Measurements from ENCODE around the gene REEP1. TPM values are rescaled to one million over a fixed set of nuclear protein-coding genes. Genes with fewer than 3 reads are reported as not detected.
"Not testable (repeated sequence)": the region's sequence is repeated elsewhere in the genome, so short reads cannot be mapped to it uniquely, and the experiment has no call there.

REEP1 gene
- total RNA-seq, 1 donor from 2014 or later, result 12.0 TPM

DNA sequence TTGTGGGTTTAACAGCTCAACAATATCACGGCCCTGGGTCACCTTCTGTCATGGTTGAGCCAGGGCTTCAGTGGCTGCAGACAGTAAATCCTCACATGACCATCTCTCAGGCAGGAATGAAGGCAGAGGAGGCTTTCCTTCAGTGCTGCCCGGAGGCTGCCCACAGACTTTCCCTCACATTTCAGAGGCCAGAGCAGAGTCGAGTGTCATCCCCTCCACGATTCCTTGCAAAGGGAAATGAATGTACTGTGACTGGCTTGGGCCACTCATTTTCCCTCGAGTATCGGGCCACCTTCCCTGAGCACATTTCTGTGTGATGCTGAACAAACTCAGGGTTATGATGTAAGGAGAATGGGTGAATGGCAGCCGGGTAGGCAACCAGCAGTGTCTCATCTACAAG, 10.0 kb upstream of the REEP1 start:
- TF ChIP-seq, protein P1, sequence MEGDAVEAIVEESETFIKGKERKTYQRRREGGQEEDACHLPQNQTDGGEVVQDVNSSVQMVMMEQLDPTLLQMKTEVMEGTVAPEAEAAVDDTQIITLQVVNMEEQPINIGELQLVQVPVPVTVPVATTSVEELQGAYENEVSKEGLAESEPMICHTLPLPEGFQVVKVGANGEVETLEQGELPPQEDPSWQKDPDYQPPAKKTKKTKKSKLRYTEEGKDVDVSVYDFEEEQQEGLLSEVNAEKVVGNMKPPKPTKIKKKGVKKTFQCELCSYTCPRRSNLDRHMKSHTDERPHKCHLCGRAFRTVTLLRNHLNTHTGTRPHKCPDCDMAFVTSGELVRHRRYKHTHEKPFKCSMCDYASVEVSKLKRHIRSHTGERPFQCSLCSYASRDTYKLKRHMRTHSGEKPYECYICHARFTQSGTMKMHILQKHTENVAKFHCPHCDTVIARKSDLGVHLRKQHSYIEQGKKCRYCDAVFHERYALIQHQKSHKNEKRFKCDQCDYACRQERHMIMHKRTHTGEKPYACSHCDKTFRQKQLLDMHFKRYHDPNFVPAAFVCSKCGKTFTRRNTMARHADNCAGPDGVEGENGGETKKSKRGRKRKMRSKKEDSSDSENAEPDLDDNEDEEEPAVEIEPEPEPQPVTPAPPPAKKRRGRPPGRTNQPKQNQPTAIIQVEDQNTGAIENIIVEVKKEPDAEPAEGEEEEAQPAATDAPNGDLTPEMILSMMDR (IDR thresholded peaks at IDR 0.05; ENCODE audit: unreplicated experiment), result no peak
- peaks cover 7% of the 10 kb centered on the region for H3K27me3 Mint-ChIP-seq
- H3K9me3 Mint-ChIP-seq (ENCODE audit: low read depth), result peaks cover 2% of the 10 kb centered on the region
- H3K27ac Mint-ChIP-seq, result no peak overlapping the region
- H3K4me3 Mint-ChIP-seq (ENCODE audit: low read depth), result no peak overlapping the region
- no peaks in the 10 kb centered on the region for H3K36me3 Mint-ChIP-seq (ENCODE audit: insufficient read depth)
- peaks cover 7% of the 10 kb centered on the region for H3K4me1 Mint-ChIP-seq (ENCODE audit: low read depth)
- DNase-seq (ENCODE audit: low spot score, unreplicated experiment), result no peak

DNA sequence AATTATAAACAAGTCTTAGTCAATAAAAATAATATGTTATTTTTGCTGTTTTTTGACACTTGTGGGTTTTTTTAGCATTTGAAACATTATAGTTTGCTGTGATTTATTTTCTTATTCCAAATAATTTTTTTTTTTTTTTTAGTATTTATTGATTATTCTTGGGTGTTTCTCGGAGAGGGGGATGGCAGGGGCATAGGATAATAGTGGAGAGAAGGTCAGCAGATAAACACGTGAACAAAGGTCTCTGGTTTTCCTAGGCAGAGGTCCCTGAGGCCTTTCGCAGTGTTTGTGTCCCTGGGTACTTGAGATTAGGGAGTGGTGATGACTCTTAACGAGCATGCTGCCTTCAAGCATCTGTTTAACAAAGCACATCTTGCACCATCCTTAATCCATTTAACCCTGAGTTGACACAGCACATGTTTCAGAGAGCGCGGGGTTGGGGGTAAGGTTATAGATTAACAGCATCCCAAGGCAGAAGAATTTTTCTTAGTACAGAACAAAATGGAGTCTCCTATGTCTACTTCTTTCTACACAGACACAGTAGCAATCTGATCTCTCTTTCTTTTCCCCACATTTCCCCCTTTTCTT, 8.5 kb upstream of the REEP1 start:
- H3K27ac Mint-ChIP-seq; H3K4me1 Mint-ChIP-seq (ENCODE audit: low read depth); H3K9me3 Mint-ChIP-seq (ENCODE audit: low read depth); DNase-seq (ENCODE audit: low spot score, unreplicated experiment); H3K36me3 Mint-ChIP-seq (ENCODE audit: insufficient read depth); H3K27me3 Mint-ChIP-seq; H3K4me3 Mint-ChIP-seq (ENCODE audit: low read depth): not testable (repeated sequence)

DNA sequence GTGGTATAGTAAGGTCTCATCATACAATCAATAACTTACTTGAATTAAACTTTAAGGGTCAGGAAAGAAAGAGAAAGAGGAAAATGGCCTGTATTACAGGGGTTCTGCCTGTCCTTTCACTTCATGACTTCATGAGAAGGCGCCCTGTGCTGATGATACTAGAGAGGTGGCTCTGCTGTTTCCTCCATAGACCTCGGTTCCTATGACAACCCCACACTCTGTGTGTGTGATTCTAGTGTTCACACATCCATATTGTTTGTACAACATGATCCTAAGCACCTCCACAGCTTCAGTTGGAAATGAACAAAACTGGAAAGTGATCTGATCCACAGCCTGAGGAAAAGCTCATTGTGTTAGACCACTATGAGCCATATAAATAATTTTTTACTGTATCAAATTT, 7.0 kb upstream of the REEP1 start:
- Mint-ChIP-seq H3K27me3 (peaks cover 21% of the 10 kb centered on the region), H3K4me3 (ENCODE audit: low read depth) (no peak overlapping the region), H3K27ac (no peak overlapping the region), H3K36me3 (ENCODE audit: insufficient read depth) (no peaks in the 10 kb centered on the region), H3K4me1 (ENCODE audit: low read depth) (peaks cover 7% of the 10 kb centered on the region), H3K9me3 (ENCODE audit: low read depth) (peaks cover 8% of the 10 kb centered on the region)
- DNase-seq (ENCODE audit: low spot score, unreplicated experiment), result no peak
- TF ChIP-seq, protein P1 (IDR thresholded peaks at IDR 0.05; ENCODE audit: unreplicated experiment), result no peak

DNA sequence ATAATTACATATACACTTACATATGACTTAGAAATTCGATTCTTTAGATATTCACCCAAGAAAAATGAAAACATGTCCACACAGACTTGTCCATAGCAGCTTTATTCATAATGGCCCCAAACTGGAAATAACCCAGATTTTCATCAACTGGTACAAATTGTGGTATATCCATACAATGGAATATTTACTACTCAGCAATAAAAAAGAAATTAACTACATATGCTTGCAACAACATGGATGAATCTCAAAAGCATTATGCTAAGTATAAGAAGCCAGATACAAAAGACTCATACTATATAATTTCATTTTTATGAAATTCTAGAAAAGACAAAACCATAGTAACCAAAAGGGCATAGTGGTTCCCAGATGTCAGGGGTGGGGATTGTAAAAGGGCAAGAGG, 5.1 kb upstream of the REEP1 start:
- Mint-ChIP-seq H3K36me3 (ENCODE audit: insufficient read depth) (no peaks in the 10 kb centered on the region), H3K9me3 (ENCODE audit: low read depth) (peaks cover 8% of the 10 kb centered on the region), H3K4me3 (ENCODE audit: low read depth) (no peak overlapping the region), H3K4me1 (ENCODE audit: low read depth) (peaks cover 11% of the 10 kb centered on the region), H3K27ac (no peak overlapping the region), H3K27me3 (peaks cover 33% of the 10 kb centered on the region)
- TF ChIP-seq, protein P1 (IDR thresholded peaks at IDR 0.05; ENCODE audit: unreplicated experiment), result no peak
- no peak for DNase-seq (ENCODE audit: low spot score, unreplicated experiment)

DNA sequence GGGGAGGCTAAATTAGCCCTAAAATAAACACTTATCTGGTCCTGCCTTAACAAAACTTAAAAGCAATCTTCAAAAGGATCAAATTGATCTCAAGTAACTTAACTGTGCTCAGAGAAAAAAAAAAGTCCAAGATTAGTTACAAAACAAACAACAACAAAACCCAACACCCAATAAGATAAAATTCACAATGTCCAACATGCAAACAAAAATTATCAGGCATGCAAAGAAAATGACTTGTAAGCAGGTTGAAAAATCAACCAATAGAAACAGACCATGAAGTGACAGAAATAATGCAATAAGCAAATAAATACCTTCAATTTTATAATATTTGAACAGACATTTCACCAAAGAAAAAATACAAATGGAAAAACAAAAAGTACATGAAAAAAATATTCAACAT, 4.0 kb upstream of the REEP1 start:
- H3K36me3 Mint-ChIP-seq (ENCODE audit: insufficient read depth), result no peaks in the 10 kb centered on the region
- no peak for DNase-seq (ENCODE audit: low spot score, unreplicated experiment)
- TF ChIP-seq, protein P1 (IDR thresholded peaks at IDR 0.05; ENCODE audit: unreplicated experiment), result no peak
- H3K9me3 Mint-ChIP-seq (ENCODE audit: low read depth), result peaks cover 8% of the 10 kb centered on the region
- no peak overlapping the region for H3K4me3 Mint-ChIP-seq (ENCODE audit: low read depth)
- H3K4me1 Mint-ChIP-seq (ENCODE audit: low read depth), result peaks cover 11% of the 10 kb centered on the region
- peaks cover 38% of the 10 kb centered on the region for H3K27me3 Mint-ChIP-seq
- no peak overlapping the region for H3K27ac Mint-ChIP-seq

DNA sequence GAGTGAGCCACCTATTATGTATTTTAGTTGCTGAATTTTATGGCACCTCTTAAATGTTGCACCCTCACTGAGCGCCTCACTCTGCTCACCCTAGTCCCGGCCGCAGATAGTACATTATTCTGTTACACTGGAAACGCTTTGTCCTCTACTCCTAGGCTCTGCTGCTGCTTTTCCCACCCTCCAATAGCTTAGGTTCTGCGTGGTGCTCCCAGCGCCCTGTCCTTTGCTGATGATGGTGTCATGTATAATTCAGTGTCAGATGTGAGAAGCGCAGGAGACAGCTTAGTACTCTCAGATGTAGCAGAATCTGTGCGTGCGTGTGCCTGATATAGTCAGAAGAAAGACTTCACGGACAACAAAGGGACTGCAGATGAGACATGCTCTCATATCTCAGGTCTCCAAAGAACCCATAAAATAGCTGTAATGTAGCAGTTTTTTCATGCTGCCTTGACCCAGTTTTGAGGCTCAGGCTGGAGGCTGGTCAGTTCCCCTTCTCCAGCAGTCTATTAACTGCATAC, 1.4 kb upstream of the REEP1 start:
- no peaks in the 10 kb centered on the region for H3K36me3 Mint-ChIP-seq (ENCODE audit: insufficient read depth)
- no peak for DNase-seq (ENCODE audit: low spot score, unreplicated experiment)
- peak overlapping the region; percentile 79 for H3K4me3 Mint-ChIP-seq (ENCODE audit: low read depth)
- TF ChIP-seq, protein P1 (IDR thresholded peaks at IDR 0.05; ENCODE audit: unreplicated experiment), result no peak
- peaks cover 60% of the 10 kb centered on the region for H3K27me3 Mint-ChIP-seq
- H3K4me1 Mint-ChIP-seq (ENCODE audit: low read depth), result peaks cover 11% of the 10 kb centered on the region
- no peak overlapping the region for H3K27ac Mint-ChIP-seq
- H3K9me3 Mint-ChIP-seq (ENCODE audit: low read depth), result peaks cover 8% of the 10 kb centered on the region
